HL-60 (cell line): ENCODE data around the gene SOX8.

Experiments used
- DNase-seq, 2 experiments: peaks; one replicate each; pipeline ENCODE4 v3.0.0-alpha.2; 2010 to 2020; ENCODE audit warnings: low read depth in 1 of 2, low spot score in 1 of 2
- H3K27ac ChIP-seq: fragments of 250-450 bp; sonication (Bioruptor Pico); replicated peaks from 2 replicates; pipeline ENCODE4 v1.5.1; 2020; ENCODE audit warnings: mild to moderate bottlenecking, moderate library complexity
- H3K27me3 ChIP-seq: fragments of 250-450 bp; sonication (Bioruptor Pico); 2 replicates; pipeline ENCODE4 v1.5.1; 2021; ENCODE audit warnings: mild to moderate bottlenecking, moderate library complexity; ENCODE audit not compliant: insufficient read depth, poor library complexity, severe bottlenecking
- H3K4me3 ChIP-seq: replicated peaks from 2 replicates; pipeline ENCODE4 v1.5.1; 2011; ENCODE audit warnings: mild to moderate bottlenecking, control low read depth, low read length; ENCODE audit not compliant: insufficient read depth
- GABPA ChIP-seq: IDR thresholded peaks from 2 replicates; pipeline ENCODE4 v1.6.1; 2012; ENCODE audit warnings: low read depth
- POLR2AphosphoS5 ChIP-seq: IDR thresholded peaks from 2 replicates; pipeline ENCODE4 v1.6.1; 2012; ENCODE audit warnings: low read depth
- REST ChIP-seq: IDR thresholded peaks from 2 replicates; pipeline ENCODE4 v1.6.1; 2012; ENCODE audit warnings: low read depth; ENCODE audit not compliant: insufficient replicate concordance
- SPI1 ChIP-seq: IDR thresholded peaks from 2 replicates; pipeline ENCODE4 v1.6.1; 2012; ENCODE audit warnings: low read depth, mild to moderate bottlenecking, borderline replicate concordance
- TF ChIP-seq, protein P1 (sequence below): IDR thresholded peaks from one replicate; pipeline ENCODE4 v1.5.1; 2011; ENCODE audit warnings: low read length, control low read depth, inconsistent platforms; ENCODE audit not compliant: insufficient read depth

SOX8 gene

DNA sequence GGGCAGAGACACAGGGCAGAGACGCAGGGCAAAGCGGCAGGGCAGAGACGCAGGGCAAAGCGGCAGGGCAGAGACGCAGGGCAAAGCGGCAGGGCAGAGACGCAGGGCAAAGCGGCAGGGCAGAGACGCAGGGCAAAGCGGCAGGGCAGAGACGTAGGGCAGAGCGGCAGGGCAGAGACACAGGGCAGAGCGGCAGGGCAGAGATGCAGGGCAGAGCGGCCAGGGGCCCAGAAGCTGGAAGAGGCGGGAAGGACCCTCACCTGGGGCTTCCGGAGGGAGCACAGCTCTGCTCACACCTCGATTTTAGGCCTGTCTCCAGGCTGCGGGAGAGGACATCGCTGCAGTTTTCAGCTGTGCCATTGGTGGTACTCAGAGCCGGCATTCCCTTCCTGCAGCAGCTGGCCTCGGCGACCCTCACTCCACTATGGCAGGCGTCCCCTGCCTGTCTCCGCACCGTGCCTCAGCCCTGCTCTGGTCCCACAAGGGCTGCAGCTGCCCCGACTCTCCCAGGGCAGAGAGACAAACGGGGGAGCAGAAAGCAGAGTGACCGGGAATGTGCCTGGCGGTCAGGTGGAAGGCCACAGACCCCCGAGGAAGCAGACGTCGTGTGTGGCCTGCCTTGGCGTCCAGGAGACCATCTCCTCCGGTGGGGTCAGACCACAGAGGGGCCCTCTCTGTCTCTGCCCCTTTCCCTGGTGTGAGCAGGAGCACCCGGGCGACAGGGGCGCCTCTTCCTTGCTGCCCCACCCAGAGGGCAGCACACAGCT lies 29.9 kb downstream of the SOX8 start:
- no peak overlapping the region for H3K4me3 ChIP-seq
- no peak for DNase-seq
- H3K27me3 ChIP-seq, result peaks cover 22% of the 10 kb centered on the region
- TF ChIP-seq, protein P1, sequence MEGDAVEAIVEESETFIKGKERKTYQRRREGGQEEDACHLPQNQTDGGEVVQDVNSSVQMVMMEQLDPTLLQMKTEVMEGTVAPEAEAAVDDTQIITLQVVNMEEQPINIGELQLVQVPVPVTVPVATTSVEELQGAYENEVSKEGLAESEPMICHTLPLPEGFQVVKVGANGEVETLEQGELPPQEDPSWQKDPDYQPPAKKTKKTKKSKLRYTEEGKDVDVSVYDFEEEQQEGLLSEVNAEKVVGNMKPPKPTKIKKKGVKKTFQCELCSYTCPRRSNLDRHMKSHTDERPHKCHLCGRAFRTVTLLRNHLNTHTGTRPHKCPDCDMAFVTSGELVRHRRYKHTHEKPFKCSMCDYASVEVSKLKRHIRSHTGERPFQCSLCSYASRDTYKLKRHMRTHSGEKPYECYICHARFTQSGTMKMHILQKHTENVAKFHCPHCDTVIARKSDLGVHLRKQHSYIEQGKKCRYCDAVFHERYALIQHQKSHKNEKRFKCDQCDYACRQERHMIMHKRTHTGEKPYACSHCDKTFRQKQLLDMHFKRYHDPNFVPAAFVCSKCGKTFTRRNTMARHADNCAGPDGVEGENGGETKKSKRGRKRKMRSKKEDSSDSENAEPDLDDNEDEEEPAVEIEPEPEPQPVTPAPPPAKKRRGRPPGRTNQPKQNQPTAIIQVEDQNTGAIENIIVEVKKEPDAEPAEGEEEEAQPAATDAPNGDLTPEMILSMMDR, result no peak
- TF ChIP-seq REST (no peak), GABPA (no peak), POLR2AphosphoS5 (no peak), SPI1 (no peak)
- no peak overlapping the region for H3K27ac ChIP-seq

DNA sequence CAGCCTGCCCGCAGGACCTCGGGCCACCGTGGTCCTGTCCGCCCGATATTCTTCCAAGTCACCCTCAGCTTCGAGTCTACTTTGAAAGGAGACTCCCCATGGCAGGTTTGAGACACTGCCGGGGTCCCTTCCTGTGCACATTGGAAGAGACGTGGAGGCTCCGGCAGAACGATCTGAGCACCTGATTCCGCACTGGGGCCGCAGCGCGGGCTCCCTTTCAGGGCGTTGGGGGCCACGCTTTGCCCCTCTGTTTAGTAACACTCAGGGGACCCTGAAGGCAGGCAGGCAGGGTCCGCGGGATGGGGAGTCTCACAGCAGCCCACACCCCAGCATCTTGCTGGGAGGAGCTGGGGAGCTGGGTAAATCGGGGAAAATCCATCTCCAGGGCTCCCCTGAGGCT lies 30.6 kb downstream of the SOX8 start:
- H3K4me3 ChIP-seq, result no peak overlapping the region
- DNase-seq, result no peak
- peaks cover 22% of the 10 kb centered on the region for H3K27me3 ChIP-seq
- H3K27ac ChIP-seq, result no peak overlapping the region
- TF ChIP-seq, protein P1, result no peak
- TF ChIP-seq SPI1 (no peak), POLR2AphosphoS5 (no peak), REST (no peak), GABPA (no peak)

- no peak overlapping the region for H3K4me3 ChIP-seq
- H3K27me3 ChIP-seq, result peaks cover 22% of the 10 kb centered on the region
- TF ChIP-seq POLR2AphosphoS5 (no peak), SPI1 (no peak), REST (no peak)
- TF ChIP-seq, protein P1, result no peak
- DNase-seq, result no peak
- H3K27ac ChIP-seq, result no peak overlapping the region
Measured at GRCh38 chr16:1012722-1013592, 31.4 kb downstream of the SOX8 start.
